GM10266 (cell line): ENCODE data around the gene TRIM2.

Experiments
- DNase-seq: peaks from one replicate; pipeline ENCODE4 v3.0.0; 2012; ENCODE audit errors: extremely low spot score
- CTCF ChIP-seq: IDR thresholded peaks from 2 replicates; pipeline ENCODE4 v1.5.1; 2012; ENCODE audit warnings: mild to moderate bottlenecking, low read depth; ENCODE audit not compliant: control insufficient read depth, insufficient read depth; ENCODE audit errors: missing control alignments

The TRIM2 gene

GRCh38 chr4:153310793-153311192, 106.5 kb downstream of the TRIM2 start:
- no peak for TF ChIP-seq CTCF
- no peak for DNase-seq

GRCh38 chr4:153314915-153315314, 110.7 kb downstream of the TRIM2 start:
- DNase-seq: no peak
- TF ChIP-seq CTCF: no peak

GRCh38 chr4:153318696-153319320, 114.6 kb downstream of the TRIM2 start:
- TF ChIP-seq CTCF: peak; percentile 69
- DNase-seq: peak; percentile 51

- no peak for TF ChIP-seq CTCF
- no peak for DNase-seq
These were observed 118.5 kb downstream of the TRIM2 start for GRCh38 chr4:153322791-153323190.

GRCh38 chr4:153324046-153324445, 119.8 kb downstream of the TRIM2 start:
- DNase-seq: no peak
- TF ChIP-seq CTCF: no peak

GRCh38 chr4:153325558-153325957, 121.3 kb downstream of the TRIM2 start:
- DNase-seq: no peak
- no peak for TF ChIP-seq CTCF

- TF ChIP-seq CTCF: no peak
- no peak for DNase-seq
These were observed 122.3 kb downstream of the TRIM2 start for GRCh38 chr4:153326513-153326912.
